Measurements from ENCODE around the gene FXR1.
A peak's percentile ranks its signal among the peaks of the same experiment; 100 is the strongest.

FXR1 gene

GRCh38 chr3:180911876-180912303 is 580 bp upstream of the FXR1 start:
- H3K36me3 ChIP-seq (ENCODE audit: control insufficient read depth, insufficient read depth, low read length) = no peaks in the 10 kb centered on the region
- no peaks in the 10 kb centered on the region for H3K27me3 ChIP-seq (ENCODE audit: control insufficient read depth, insufficient read depth, low read length)
- no peaks in the 10 kb centered on the region for H3K9me3 ChIP-seq (ENCODE audit: control insufficient read depth, low read length)
- peaks cover 7% of the 10 kb centered on the region for H3K4me1 ChIP-seq (ENCODE audit: control insufficient read depth, insufficient read depth, low read length)
- peak overlapping the region; percentile 96 for H3K9ac ChIP-seq (ENCODE audit: low read length)
- peak overlapping the region; percentile 96 for H3K4me3 ChIP-seq (ENCODE audit: low read length)

GRCh38 chr3:180913581-180914404 is 1.3 kb downstream of the FXR1 start:
- peaks cover 7% of the 10 kb centered on the region for H3K4me1 ChIP-seq (ENCODE audit: control insufficient read depth, insufficient read depth, low read length)
- H3K4me3 ChIP-seq (ENCODE audit: low read length) = peak overlapping the region; percentile 96
- no peaks in the 10 kb centered on the region for H3K9me3 ChIP-seq (ENCODE audit: control insufficient read depth, low read length)
- no peaks in the 10 kb centered on the region for H3K27me3 ChIP-seq (ENCODE audit: control insufficient read depth, insufficient read depth, low read length)
- H3K36me3 ChIP-seq (ENCODE audit: control insufficient read depth, insufficient read depth, low read length) = no peaks in the 10 kb centered on the region
- H3K9ac ChIP-seq (ENCODE audit: low read length) = peak overlapping the region; percentile 96

- Histone ChIP-seq H3K9ac (ENCODE audit: low read length) (no peak overlapping the region), H3K4me1 (ENCODE audit: control insufficient read depth, insufficient read depth, low read length) (peaks cover 10% of the 10 kb centered on the region), H3K36me3 (ENCODE audit: control insufficient read depth, insufficient read depth, low read length) (no peaks in the 10 kb centered on the region)
These were observed 6.1 kb downstream of the FXR1 start for GRCh38 chr3:180918542-180918941.

GRCh38 chr3:180922242-180922641 is 9.8 kb downstream of the FXR1 start:
- Histone ChIP-seq H3K9me3 (ENCODE audit: control insufficient read depth, low read length) (no peaks in the 10 kb centered on the region), H3K9ac (ENCODE audit: low read length) (no peak overlapping the region), H3K4me1 (ENCODE audit: control insufficient read depth, insufficient read depth, low read length) (peaks cover 4% of the 10 kb centered on the region), H3K4me3 (ENCODE audit: low read length) (no peak overlapping the region), H3K36me3 (ENCODE audit: control insufficient read depth, insufficient read depth, low read length) (no peaks in the 10 kb centered on the region), H3K27me3 (ENCODE audit: control insufficient read depth, insufficient read depth, low read length) (no peaks in the 10 kb centered on the region)

More at GRCh38 chr3:180918542-180918941, 6.1 kb downstream of the FXR1 start:
- H3K27me3 ChIP-seq (ENCODE audit: control insufficient read depth, insufficient read depth, low read length) = no peaks in the 10 kb centered on the region
- H3K4me3 ChIP-seq (ENCODE audit: low read length) = no peak overlapping the region
- H3K9me3 ChIP-seq (ENCODE audit: control insufficient read depth, low read length) = no peaks in the 10 kb centered on the region

- Histone ChIP-seq H3K4me3 (ENCODE audit: low read length) (no peak overlapping the region), H3K36me3 (ENCODE audit: control insufficient read depth, insufficient read depth, low read length) (no peaks in the 10 kb centered on the region), H3K4me1 (ENCODE audit: control insufficient read depth, insufficient read depth, low read length) (peaks cover 4% of the 10 kb centered on the region), H3K9ac (ENCODE audit: low read length) (no peak overlapping the region), H3K27me3 (ENCODE audit: control insufficient read depth, insufficient read depth, low read length) (no peaks in the 10 kb centered on the region), H3K9me3 (ENCODE audit: control insufficient read depth, low read length) (no peaks in the 10 kb centered on the region)
These were observed 11.1 kb downstream of the FXR1 start for GRCh38 chr3:180923561-180923960.

GRCh38 chr3:180926526-180926925 is 14.1 kb downstream of the FXR1 start:
- Histone ChIP-seq H3K36me3 (ENCODE audit: control insufficient read depth, insufficient read depth, low read length) (no peaks in the 10 kb centered on the region), H3K4me3 (ENCODE audit: low read length) (no peak overlapping the region), H3K9me3 (ENCODE audit: control insufficient read depth, low read length) (no peaks in the 10 kb centered on the region), H3K9ac (ENCODE audit: low read length) (no peak overlapping the region), H3K4me1 (ENCODE audit: control insufficient read depth, insufficient read depth, low read length) (no peaks in the 10 kb centered on the region), H3K27me3 (ENCODE audit: control insufficient read depth, insufficient read depth, low read length) (no peaks in the 10 kb centered on the region)

GRCh38 chr3:180929376-180929775 is 16.9 kb downstream of the FXR1 start:
- H3K9ac ChIP-seq (ENCODE audit: low read length) = no peak overlapping the region
- H3K36me3 ChIP-seq (ENCODE audit: control insufficient read depth, insufficient read depth, low read length) = no peaks in the 10 kb centered on the region
- H3K27me3 ChIP-seq (ENCODE audit: control insufficient read depth, insufficient read depth, low read length) = no peaks in the 10 kb centered on the region
- no peaks in the 10 kb centered on the region for H3K4me1 ChIP-seq (ENCODE audit: control insufficient read depth, insufficient read depth, low read length)
- no peaks in the 10 kb centered on the region for H3K9me3 ChIP-seq (ENCODE audit: control insufficient read depth, low read length)
- no peak overlapping the region for H3K4me3 ChIP-seq (ENCODE audit: low read length)

- H3K4me1 ChIP-seq (ENCODE audit: control insufficient read depth, insufficient read depth, low read length) = no peaks in the 10 kb centered on the region
- H3K9ac ChIP-seq (ENCODE audit: low read length) = no peak overlapping the region
- no peak overlapping the region for H3K4me3 ChIP-seq (ENCODE audit: low read length)
- no peaks in the 10 kb centered on the region for H3K27me3 ChIP-seq (ENCODE audit: control insufficient read depth, insufficient read depth, low read length)
- H3K9me3 ChIP-seq (ENCODE audit: control insufficient read depth, low read length) = no peaks in the 10 kb centered on the region
- H3K36me3 ChIP-seq (ENCODE audit: control insufficient read depth, insufficient read depth, low read length) = no peaks in the 10 kb centered on the region
These were observed 18.1 kb downstream of the FXR1 start for GRCh38 chr3:180930526-180930925.

- Histone ChIP-seq H3K4me1 (ENCODE audit: control insufficient read depth, insufficient read depth, low read length) (no peaks in the 10 kb centered on the region), H3K9me3 (ENCODE audit: control insufficient read depth, low read length) (no peaks in the 10 kb centered on the region), H3K36me3 (ENCODE audit: control insufficient read depth, insufficient read depth, low read length) (no peaks in the 10 kb centered on the region)
These were observed 20.3 kb downstream of the FXR1 start for GRCh38 chr3:180932819-180933218.

GRCh38 chr3:180934638-180935037 is 22.2 kb downstream of the FXR1 start:
- no peak overlapping the region for H3K4me3 ChIP-seq (ENCODE audit: low read length)
- H3K4me1 ChIP-seq (ENCODE audit: control insufficient read depth, insufficient read depth, low read length) = no peaks in the 10 kb centered on the region
- H3K9ac ChIP-seq (ENCODE audit: low read length) = no peak overlapping the region
- H3K9me3 ChIP-seq (ENCODE audit: control insufficient read depth, low read length) = no peaks in the 10 kb centered on the region
- H3K27me3 ChIP-seq (ENCODE audit: control insufficient read depth, insufficient read depth, low read length) = no peaks in the 10 kb centered on the region
- no peaks in the 10 kb centered on the region for H3K36me3 ChIP-seq (ENCODE audit: control insufficient read depth, insufficient read depth, low read length)

More at GRCh38 chr3:180932819-180933218, 20.3 kb downstream of the FXR1 start:
- H3K4me3 ChIP-seq (ENCODE audit: low read length) = no peak overlapping the region
- no peak overlapping the region for H3K9ac ChIP-seq (ENCODE audit: low read length)
- H3K27me3 ChIP-seq (ENCODE audit: control insufficient read depth, insufficient read depth, low read length) = no peaks in the 10 kb centered on the region

- no peaks in the 10 kb centered on the region for H3K9me3 ChIP-seq (ENCODE audit: control insufficient read depth, low read length)
- no peaks in the 10 kb centered on the region for H3K4me1 ChIP-seq (ENCODE audit: control insufficient read depth, insufficient read depth, low read length)
- H3K36me3 ChIP-seq (ENCODE audit: control insufficient read depth, insufficient read depth, low read length) = no peaks in the 10 kb centered on the region
- no peaks in the 10 kb centered on the region for H3K27me3 ChIP-seq (ENCODE audit: control insufficient read depth, insufficient read depth, low read length)
- H3K9ac ChIP-seq (ENCODE audit: low read length) = no peak overlapping the region
- H3K4me3 ChIP-seq (ENCODE audit: low read length) = no peak overlapping the region
These were observed 28.4 kb downstream of the FXR1 start for GRCh38 chr3:180940826-180941225.

GRCh38 chr3:180947761-180948390 is 35.4 kb downstream of the FXR1 start:
- Histone ChIP-seq H3K27me3 (ENCODE audit: control insufficient read depth, insufficient read depth, low read length) (no peaks in the 10 kb centered on the region), H3K4me1 (ENCODE audit: control insufficient read depth, insufficient read depth, low read length) (no peaks in the 10 kb centered on the region), H3K36me3 (ENCODE audit: control insufficient read depth, insufficient read depth, low read length) (peaks cover 5% of the 10 kb centered on the region), H3K4me3 (ENCODE audit: low read length) (no peak overlapping the region), H3K9me3 (ENCODE audit: control insufficient read depth, low read length) (no peaks in the 10 kb centered on the region), H3K9ac (ENCODE audit: low read length) (no peak overlapping the region)

Data from mucosa of stomach (tissue), 1 donor.